ENCODE data around the gene AUH. TPM values are rescaled to one million over a fixed set of nuclear protein-coding genes. Genes with fewer than 3 reads are reported as not detected.

AUH gene
- total and polyA plus RNA-seq, 2 donors (not counting 1 experiment from before 2014, with no cell fraction given): 11.3 to 55.5 TPM

- Histone ChIP-seq H2AFZ (ENCODE audit: low read length) (no peak overlapping the region), H3K27ac (ENCODE audit: insufficient read depth, low read length) (peak overlapping the region; percentile 1), H3K36me3 (ENCODE audit: control insufficient read depth, insufficient read depth, low read length) (no peaks in the 10 kb centered on the region), H3K27me3 (ENCODE audit: control insufficient read depth, insufficient read depth, low read length) (no peaks in the 10 kb centered on the region), H3K79me2 (ENCODE audit: control insufficient read depth, insufficient read depth, low read length) (no peaks in the 10 kb centered on the region), H3K9me3 (ENCODE audit: control insufficient read depth, insufficient read depth, low read depth, low read length) (no peaks in the 10 kb centered on the region), H3K4me2 (ENCODE audit: extremely low read depth, insufficient read depth, low read length) (peak overlapping the region; percentile 36), H3K4me1 (ENCODE audit: control insufficient read depth, extremely low read depth, insufficient read depth, low read length) (peaks cover 6% of the 10 kb centered on the region), H3K4me3 (replicated peaks in 1 of 4; ENCODE audit: control extremely low read depth in 1 of 4, insufficient read depth in 1 of 4, low read depth in 3 of 4, low read length in 4 of 4) (no peak overlapping the region), H4K20me1 (ENCODE audit: control insufficient read depth, extremely low read depth, insufficient read depth, low read length) (no peaks in the 10 kb centered on the region), H3K9ac (ENCODE audit: insufficient read depth, low read length) (no peak overlapping the region)
- peak; percentile 65 to 86 for DNase-seq (ENCODE audit: low read depth in 2 of 2)
- TF ChIP-seq, protein P1, sequence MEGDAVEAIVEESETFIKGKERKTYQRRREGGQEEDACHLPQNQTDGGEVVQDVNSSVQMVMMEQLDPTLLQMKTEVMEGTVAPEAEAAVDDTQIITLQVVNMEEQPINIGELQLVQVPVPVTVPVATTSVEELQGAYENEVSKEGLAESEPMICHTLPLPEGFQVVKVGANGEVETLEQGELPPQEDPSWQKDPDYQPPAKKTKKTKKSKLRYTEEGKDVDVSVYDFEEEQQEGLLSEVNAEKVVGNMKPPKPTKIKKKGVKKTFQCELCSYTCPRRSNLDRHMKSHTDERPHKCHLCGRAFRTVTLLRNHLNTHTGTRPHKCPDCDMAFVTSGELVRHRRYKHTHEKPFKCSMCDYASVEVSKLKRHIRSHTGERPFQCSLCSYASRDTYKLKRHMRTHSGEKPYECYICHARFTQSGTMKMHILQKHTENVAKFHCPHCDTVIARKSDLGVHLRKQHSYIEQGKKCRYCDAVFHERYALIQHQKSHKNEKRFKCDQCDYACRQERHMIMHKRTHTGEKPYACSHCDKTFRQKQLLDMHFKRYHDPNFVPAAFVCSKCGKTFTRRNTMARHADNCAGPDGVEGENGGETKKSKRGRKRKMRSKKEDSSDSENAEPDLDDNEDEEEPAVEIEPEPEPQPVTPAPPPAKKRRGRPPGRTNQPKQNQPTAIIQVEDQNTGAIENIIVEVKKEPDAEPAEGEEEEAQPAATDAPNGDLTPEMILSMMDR (conservative IDR thresholded peaks at IDR 0.05 in 1 of 2, IDR thresholded peaks at IDR 0.05 in 1 of 2; ENCODE audit: low read depth in 1 of 2, low read length in 2 of 2): no peak
- TF ChIP-seq EZH2 (IDR thresholded peaks at IDR 0.05; ENCODE audit: low read length, missing control alignments): no peak
These were observed 106.4 kb downstream of the AUH start for GRCh38 chr9:91255327-91255726.

DNA sequence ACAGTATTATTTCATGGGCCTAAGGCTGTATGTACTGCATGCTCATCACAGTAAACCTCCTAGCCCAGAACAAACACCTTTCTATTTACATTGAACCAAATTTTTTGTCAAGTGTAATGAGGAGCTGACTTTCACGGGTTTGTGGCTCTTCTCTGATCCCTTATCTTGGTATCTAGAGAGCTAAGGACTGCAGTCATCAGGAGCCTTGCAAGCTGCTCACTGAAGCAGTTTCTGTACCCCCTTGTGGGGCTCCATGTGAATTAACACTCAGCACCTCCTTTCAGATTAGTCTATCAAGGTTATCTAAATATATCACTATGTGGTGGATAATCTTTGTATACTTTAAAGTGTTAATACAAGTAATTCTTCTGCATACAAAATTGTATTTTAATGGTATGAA, 108.2 kb downstream of the AUH start:
- no peak overlapping the region for H3K9ac ChIP-seq (ENCODE audit: insufficient read depth, low read length)
- TF ChIP-seq, protein P1 (conservative IDR thresholded peaks at IDR 0.05 in 1 of 2, IDR thresholded peaks at IDR 0.05 in 1 of 2; ENCODE audit: low read depth in 1 of 2, low read length in 2 of 2): no peak
- TF ChIP-seq EZH2 (IDR thresholded peaks at IDR 0.05; ENCODE audit: low read length, missing control alignments): no peak
- no peaks in the 10 kb centered on the region for H3K9me3 ChIP-seq (ENCODE audit: control insufficient read depth, insufficient read depth, low read depth, low read length)
- H3K79me2 ChIP-seq (ENCODE audit: control insufficient read depth, insufficient read depth, low read length): no peaks in the 10 kb centered on the region
- peak in 1 of 2 donors; percentile 17 for DNase-seq (ENCODE audit: low read depth in 2 of 2)
- H3K36me3 ChIP-seq (ENCODE audit: control insufficient read depth, insufficient read depth, low read length): no peaks in the 10 kb centered on the region
- H3K27ac ChIP-seq (ENCODE audit: insufficient read depth, low read length): no peak overlapping the region
- H3K4me2 ChIP-seq (ENCODE audit: extremely low read depth, insufficient read depth, low read length): no peak overlapping the region
- H3K27me3 ChIP-seq (ENCODE audit: control insufficient read depth, insufficient read depth, low read length): no peaks in the 10 kb centered on the region
- no peak overlapping the region for H3K4me3 ChIP-seq (replicated peaks in 1 of 4; ENCODE audit: control extremely low read depth in 1 of 4, insufficient read depth in 1 of 4, low read depth in 3 of 4, low read length in 4 of 4)
- H3K4me1 ChIP-seq (ENCODE audit: control insufficient read depth, extremely low read depth, insufficient read depth, low read length): peaks cover 6% of the 10 kb centered on the region
- no peak overlapping the region for H2AFZ ChIP-seq (ENCODE audit: low read length)
- no peaks in the 10 kb centered on the region for H4K20me1 ChIP-seq (ENCODE audit: control insufficient read depth, extremely low read depth, insufficient read depth, low read length)

DNA sequence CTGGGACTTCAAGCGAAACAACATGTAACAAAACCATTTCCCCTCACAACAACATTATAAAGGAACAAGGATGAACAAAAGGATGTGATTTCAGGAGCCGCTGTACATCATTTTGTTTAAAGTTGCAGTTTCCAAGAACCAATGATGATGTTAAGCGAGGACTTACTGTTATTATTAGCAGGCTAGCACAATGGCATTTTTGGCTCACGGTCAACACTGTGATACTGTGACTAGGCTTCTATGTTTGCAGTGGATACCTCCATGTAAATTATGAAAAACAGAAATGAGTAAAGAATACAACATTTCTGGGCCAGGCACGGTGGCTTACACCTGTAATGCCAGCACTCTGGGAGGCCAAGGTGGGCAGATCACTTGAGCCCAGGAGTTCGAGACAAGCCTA, 113.0 kb downstream of the AUH start:
- Histone ChIP-seq H3K4me1 (ENCODE audit: control insufficient read depth, extremely low read depth, insufficient read depth, low read length) (peaks cover 8% of the 10 kb centered on the region), H3K27me3 (ENCODE audit: control insufficient read depth, insufficient read depth, low read length) (no peaks in the 10 kb centered on the region), H3K4me3 (replicated peaks in 1 of 4; ENCODE audit: control extremely low read depth in 1 of 4, insufficient read depth in 1 of 4, low read depth in 3 of 4, low read length in 4 of 4) (no peak overlapping the region), H3K4me2 (ENCODE audit: extremely low read depth, insufficient read depth, low read length) (no peak overlapping the region), H4K20me1 (ENCODE audit: control insufficient read depth, extremely low read depth, insufficient read depth, low read length) (no peaks in the 10 kb centered on the region), H3K36me3 (ENCODE audit: control insufficient read depth, insufficient read depth, low read length) (no peaks in the 10 kb centered on the region), H3K79me2 (ENCODE audit: control insufficient read depth, insufficient read depth, low read length) (no peaks in the 10 kb centered on the region), H3K27ac (ENCODE audit: insufficient read depth, low read length) (no peak overlapping the region), H3K9ac (ENCODE audit: insufficient read depth, low read length) (no peak overlapping the region), H2AFZ (ENCODE audit: low read length) (no peak overlapping the region), H3K9me3 (ENCODE audit: control insufficient read depth, insufficient read depth, low read depth, low read length) (no peaks in the 10 kb centered on the region)
- no peak for TF ChIP-seq EZH2 (IDR thresholded peaks at IDR 0.05; ENCODE audit: low read length, missing control alignments)
- TF ChIP-seq, protein P1 (conservative IDR thresholded peaks at IDR 0.05 in 1 of 2, IDR thresholded peaks at IDR 0.05 in 1 of 2; ENCODE audit: low read depth in 1 of 2, low read length in 2 of 2): no peak
- peak in 1 of 2 donors; percentile 32 for DNase-seq (ENCODE audit: low read depth in 2 of 2)

Measured in fibroblast of lung (primary cell).